Measurements from ENCODE around the gene MED29. TPM values are rescaled to one million over a fixed set of nuclear protein-coding genes. Genes with fewer than 3 reads are reported as not detected.

Gene MED29
- total and polyA plus RNA-seq, 10 of the 15 experiments (the other 5 are each of a cell fraction or from before 2014, with no cell fraction given), result 3.2 to 36.6 (median 22.8) TPM

DNA sequence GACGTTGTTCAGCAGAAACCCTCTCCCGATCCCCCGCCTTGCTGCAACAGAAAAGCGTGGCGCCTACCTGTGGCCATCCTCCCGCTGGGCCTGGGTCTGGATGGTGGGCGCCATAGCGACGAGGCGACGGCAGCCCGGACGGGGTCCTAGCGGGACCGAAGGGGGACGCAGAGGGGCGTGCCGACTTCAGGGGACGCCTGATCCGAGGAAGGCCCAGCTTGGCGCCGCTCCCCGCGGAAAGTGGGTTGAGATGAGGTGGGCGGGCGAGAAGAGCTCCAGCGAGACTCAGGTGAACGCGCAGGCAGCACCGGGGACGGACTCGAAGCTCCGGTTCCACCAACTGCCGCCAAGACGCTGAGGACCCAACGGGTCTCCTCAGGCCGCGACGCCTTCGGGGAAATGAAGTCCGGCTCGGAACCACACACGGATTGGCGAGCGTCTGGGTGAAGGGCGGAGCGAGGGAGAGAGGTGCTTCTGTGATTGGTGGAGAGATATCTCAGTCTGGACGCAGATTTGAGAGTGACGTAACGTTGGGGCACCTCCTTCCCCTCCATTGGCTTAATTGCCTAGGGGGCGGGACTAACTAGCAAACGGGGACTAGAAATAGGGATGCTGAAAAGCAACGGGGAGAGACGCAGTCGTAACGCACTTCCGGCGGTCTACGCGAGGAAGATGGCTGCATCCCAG lies at the start of gene MED29, which contains the start of gene PAF1 (continued):
- TF ChIP-seq TCF12 (IDR thresholded peaks at IDR 0.05; ENCODE audit: low read depth, low read length), result peak; percentile 52; the same call in 1 of the 2 replicates
- no peak for TF ChIP-seq MTA3 (IDR thresholded peaks at IDR 0.05; ENCODE audit: borderline replicate concordance, low read length)
- TF ChIP-seq MYC (IDR thresholded peaks at IDR 0.05; ENCODE audit: insufficient read depth, insufficient read length, insufficient replicate concordance, low read length, severe bottlenecking), result peak; percentile 95
- TF ChIP-seq POLR2AphosphoS2 (IDR thresholded peaks at IDR 0.05; ENCODE audit: low read depth, low read length), result no peak; the same call in 1 of the 2 replicates
- TF ChIP-seq SMARCA5 (IDR thresholded peaks at IDR 0.05), result peak; percentile 79; the same call in 1 of the 2 replicates
- TF ChIP-seq CBFB (IDR thresholded peaks at IDR 0.05; ENCODE audit: low read depth), result peak; percentile 68; the same call in 1 of the 2 replicates
- 0 out of 2 replicates have a peak, but pooled peaks have one; percentile 17 for TF ChIP-seq NR2C1 (IDR thresholded peaks at IDR 0.05)
- TF ChIP-seq ASH2L (IDR thresholded peaks at IDR 0.05; ENCODE audit: borderline replicate concordance, low read depth), result 0 out of 2 replicates have a peak, but pooled peaks have one; percentile 18
- TF ChIP-seq HDAC2 (IDR thresholded peaks at IDR 0.05), result no peak
- no peak for TF ChIP-seq MEF2A (IDR thresholded peaks at IDR 0.05; ENCODE audit: insufficient read depth, low read depth, low read length)
- TF ChIP-seq FOXK2 (IDR thresholded peaks at IDR 0.05), result no peak
- TF ChIP-seq NFYA (IDR thresholded peaks at IDR 0.05; ENCODE audit: borderline replicate concordance, low read depth, low read length), result peak; percentile 38; the same call in 1 of the 2 replicates
- TF ChIP-seq, protein P1, sequence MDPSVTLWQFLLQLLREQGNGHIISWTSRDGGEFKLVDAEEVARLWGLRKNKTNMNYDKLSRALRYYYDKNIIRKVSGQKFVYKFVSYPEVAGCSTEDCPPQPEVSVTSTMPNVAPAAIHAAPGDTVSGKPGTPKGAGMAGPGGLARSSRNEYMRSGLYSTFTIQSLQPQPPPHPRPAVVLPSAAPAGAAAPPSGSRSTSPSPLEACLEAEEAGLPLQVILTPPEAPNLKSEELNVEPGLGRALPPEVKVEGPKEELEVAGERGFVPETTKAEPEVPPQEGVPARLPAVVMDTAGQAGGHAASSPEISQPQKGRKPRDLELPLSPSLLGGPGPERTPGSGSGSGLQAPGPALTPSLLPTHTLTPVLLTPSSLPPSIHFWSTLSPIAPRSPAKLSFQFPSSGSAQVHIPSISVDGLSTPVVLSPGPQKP (IDR thresholded peaks at IDR 0.05; ENCODE audit: low read depth, low read length), result peak; percentile 90; the same call in 1 of the 2 replicates
- TF ChIP-seq, protein P2, sequence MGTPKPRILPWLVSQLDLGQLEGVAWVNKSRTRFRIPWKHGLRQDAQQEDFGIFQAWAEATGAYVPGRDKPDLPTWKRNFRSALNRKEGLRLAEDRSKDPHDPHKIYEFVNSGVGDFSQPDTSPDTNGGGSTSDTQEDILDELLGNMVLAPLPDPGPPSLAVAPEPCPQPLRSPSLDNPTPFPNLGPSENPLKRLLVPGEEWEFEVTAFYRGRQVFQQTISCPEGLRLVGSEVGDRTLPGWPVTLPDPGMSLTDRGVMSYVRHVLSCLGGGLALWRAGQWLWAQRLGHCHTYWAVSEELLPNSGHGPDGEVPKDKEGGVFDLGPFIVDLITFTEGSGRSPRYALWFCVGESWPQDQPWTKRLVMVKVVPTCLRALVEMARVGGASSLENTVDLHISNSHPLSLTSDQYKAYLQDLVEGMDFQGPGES (IDR thresholded peaks at IDR 0.05), result peak; percentile 86
- TF ChIP-seq RCOR1 (conservative IDR thresholded peaks at IDR 0.05; ENCODE audit: low read depth, low read length), result no peak
- TF ChIP-seq MEF2B (IDR thresholded peaks at IDR 0.05; ENCODE audit: partially characterized antibody, poor library complexity, severe bottlenecking), result peak; percentile 60
- TF ChIP-seq KDM1A (IDR thresholded peaks at IDR 0.05; ENCODE audit: borderline replicate concordance), result no peak
- peak; percentile 85; the same call in 1 of the 2 replicates for TF ChIP-seq NBN (IDR thresholded peaks at IDR 0.05)
- peak; percentile 97 for TF ChIP-seq SP1 (IDR thresholded peaks at IDR 0.05; ENCODE audit: low read depth, low read length)
- TF ChIP-seq LARP7 (IDR thresholded peaks at IDR 0.05), result peak; percentile 97
- no peak for TF ChIP-seq ZSCAN29 (IDR thresholded peaks at IDR 0.05)
- peak; percentile 77 for TF ChIP-seq BACH1 (IDR thresholded peaks at IDR 0.05; ENCODE audit: borderline replicate concordance)
- TF ChIP-seq, protein P3, sequence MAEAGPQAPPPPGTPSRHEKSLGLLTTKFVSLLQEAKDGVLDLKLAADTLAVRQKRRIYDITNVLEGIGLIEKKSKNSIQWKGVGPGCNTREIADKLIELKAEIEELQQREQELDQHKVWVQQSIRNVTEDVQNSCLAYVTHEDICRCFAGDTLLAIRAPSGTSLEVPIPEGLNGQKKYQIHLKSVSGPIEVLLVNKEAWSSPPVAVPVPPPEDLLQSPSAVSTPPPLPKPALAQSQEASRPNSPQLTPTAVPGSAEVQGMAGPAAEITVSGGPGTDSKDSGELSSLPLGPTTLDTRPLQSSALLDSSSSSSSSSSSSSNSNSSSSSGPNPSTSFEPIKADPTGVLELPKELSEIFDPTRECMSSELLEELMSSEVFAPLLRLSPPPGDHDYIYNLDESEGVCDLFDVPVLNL (IDR thresholded peaks at IDR 0.05; ENCODE audit: low read depth, low read length), result no peak
- TF ChIP-seq KAT2A (conservative IDR thresholded peaks at IDR 0.05; ENCODE audit: control insufficient read depth, low read depth, low read length), result no peak
- TF ChIP-seq BHLHE40 (IDR thresholded peaks at IDR 0.05; ENCODE audit: borderline replicate concordance in 1 of 2, low read depth in 2 of 2, low read length in 1 of 2), result peak in 1 of 2 experiments; percentile 49
- peak; percentile 96 for TF ChIP-seq YY1 (IDR thresholded peaks at IDR 0.05; ENCODE audit: low read depth, low read length)
- TF ChIP-seq, protein P4, sequence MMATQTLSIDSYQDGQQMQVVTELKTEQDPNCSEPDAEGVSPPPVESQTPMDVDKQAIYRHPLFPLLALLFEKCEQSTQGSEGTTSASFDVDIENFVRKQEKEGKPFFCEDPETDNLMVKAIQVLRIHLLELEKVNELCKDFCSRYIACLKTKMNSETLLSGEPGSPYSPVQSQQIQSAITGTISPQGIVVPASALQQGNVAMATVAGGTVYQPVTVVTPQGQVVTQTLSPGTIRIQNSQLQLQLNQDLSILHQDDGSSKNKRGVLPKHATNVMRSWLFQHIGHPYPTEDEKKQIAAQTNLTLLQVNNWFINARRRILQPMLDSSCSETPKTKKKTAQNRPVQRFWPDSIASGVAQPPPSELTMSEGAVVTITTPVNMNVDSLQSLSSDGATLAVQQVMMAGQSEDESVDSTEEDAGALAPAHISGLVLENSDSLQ (IDR thresholded peaks at IDR 0.05), result peak; percentile 98
- no peak for TF ChIP-seq EED (IDR thresholded peaks at IDR 0.05; ENCODE audit: low read depth)

All from GM12878 (cell line).